ENCODE results near the gene PLCH1.
A peak's percentile ranks its signal among the peaks of the same experiment; 100 is the strongest.
"Not testable (repeated sequence)": the region's sequence is repeated elsewhere in the genome, so short reads cannot be mapped to it uniquely, and the experiment has no call there.

The PLCH1 gene

DNA sequence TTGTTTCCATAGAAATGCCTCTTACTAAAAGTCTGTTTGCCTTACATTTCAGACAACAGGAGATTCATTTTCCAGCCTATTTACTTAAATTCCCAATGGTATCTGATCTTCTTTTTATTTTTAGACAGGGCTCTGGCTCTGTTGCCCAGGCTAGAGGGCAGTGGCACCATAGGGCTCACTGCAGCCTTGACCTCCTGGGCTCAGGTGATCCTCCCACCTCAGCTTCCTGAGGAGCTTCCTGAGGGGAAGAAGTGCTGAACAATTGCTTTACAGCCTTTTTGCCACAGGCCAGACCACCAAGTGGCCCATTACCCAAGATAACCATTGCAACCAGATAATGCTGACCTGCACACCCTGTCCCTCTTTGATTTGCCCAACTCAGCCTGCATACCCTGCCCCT lies 126.3 kb downstream of the PLCH1 start:
- ChIA-PET CTCF (interaction anchor here (0.6 kb wide), 1 partner anchor 950 kb away, joined by 4 read pairs; no protein-coding TSS in a partner anchor), POLR2A (no interaction called here)
- Histone ChIP-seq H3K27ac (ENCODE audit: extremely low read depth, low read depth, low read length) (no peak overlapping the region), H3K4me1 (ENCODE audit: control insufficient read depth, insufficient read depth, low read length) (no peaks in the 10 kb centered on the region), H3K4me3 (ENCODE audit: low read depth, low read length) (no peak overlapping the region), H3K36me3 (ENCODE audit: control insufficient read depth in 2 of 2, insufficient read depth in 1 of 2, low read length in 2 of 2) (no peaks in the 10 kb centered on the region), H3K9me3 (ENCODE audit: control insufficient read depth, insufficient read depth, low read depth, low read length) (no peaks in the 10 kb centered on the region)
- TF ChIP-seq ZNF629 (tag by site-specific recombination; IDR thresholded peaks at IDR 0.05): no peak
- TF ChIP-seq ZSCAN16 (tag by site-specific recombination; IDR thresholded peaks at IDR 0.05): no peak

DNA sequence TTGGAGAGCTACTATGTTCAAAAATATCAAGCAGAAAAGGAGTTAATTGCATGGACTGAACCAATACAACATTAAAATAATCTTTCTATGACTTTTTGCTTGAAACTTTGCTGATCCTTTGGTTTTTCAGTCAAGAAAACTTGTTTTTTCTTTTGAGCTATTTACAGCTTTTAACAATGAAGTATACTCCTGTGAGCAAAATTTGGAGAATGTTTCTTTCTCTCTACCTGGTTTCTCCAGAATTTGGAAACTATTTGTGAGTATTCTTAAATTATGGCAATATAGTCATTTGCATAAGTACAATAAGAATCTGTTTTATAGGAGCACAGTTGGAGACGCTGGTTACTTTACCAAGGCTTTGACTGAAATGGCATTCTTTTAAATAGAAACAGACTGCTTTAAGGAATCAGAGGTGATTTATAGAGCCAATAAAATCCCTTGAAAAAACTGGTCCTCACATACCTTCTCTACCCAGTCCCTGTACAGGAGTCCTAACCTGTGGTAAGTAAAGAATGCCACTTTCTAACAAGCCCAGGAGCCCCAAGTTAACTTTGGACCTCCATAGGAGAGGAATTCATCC lies 127.4 kb downstream of the PLCH1 start:
- TF ChIP-seq ZNF211 (tag by site-specific recombination; IDR thresholded peaks at IDR 0.05; ENCODE audit: low read depth) (no peak), SETDB1 (IDR thresholded peaks at IDR 0.05; ENCODE audit: insufficient read length, low read length) (peak; percentile 90)
- no peak overlapping the region for H3K27ac ChIP-seq (ENCODE audit: extremely low read depth, low read depth, low read length)
- no peaks in the 10 kb centered on the region for H3K9me3 ChIP-seq (ENCODE audit: control insufficient read depth, insufficient read depth, low read depth, low read length)
- H3K36me3 ChIP-seq (ENCODE audit: control insufficient read depth in 2 of 2, insufficient read depth in 1 of 2, low read length in 2 of 2): no peaks in the 10 kb centered on the region
- no peaks in the 10 kb centered on the region for H3K4me1 ChIP-seq (ENCODE audit: control insufficient read depth, insufficient read depth, low read length)
- no peak overlapping the region for H3K4me3 ChIP-seq (ENCODE audit: low read depth, low read length)
- ChIA-PET POLR2A (no interaction called here), CTCF (interaction anchor here (0.5 to 0.6 kb wide), 2 partner anchors 10 to 235 kb away, joined by 3 to 5 read pairs; no protein-coding TSS in a partner anchor)

GRCh38 chr3:155615141-155615540 lies 129.7 kb downstream of the PLCH1 start:
- POLR2A ChIA-PET; H3K4me1 ChIP-seq (ENCODE audit: control insufficient read depth, insufficient read depth, low read length); H3K27ac ChIP-seq (ENCODE audit: extremely low read depth, low read depth, low read length); H3K9me3 ChIP-seq (ENCODE audit: control insufficient read depth, insufficient read depth, low read depth, low read length); H3K36me3 ChIP-seq (ENCODE audit: control insufficient read depth in 2 of 2, insufficient read depth in 1 of 2, low read length in 2 of 2); H3K4me3 ChIP-seq (ENCODE audit: low read depth, low read length); CTCF ChIA-PET: not testable (repeated sequence)

DNA sequence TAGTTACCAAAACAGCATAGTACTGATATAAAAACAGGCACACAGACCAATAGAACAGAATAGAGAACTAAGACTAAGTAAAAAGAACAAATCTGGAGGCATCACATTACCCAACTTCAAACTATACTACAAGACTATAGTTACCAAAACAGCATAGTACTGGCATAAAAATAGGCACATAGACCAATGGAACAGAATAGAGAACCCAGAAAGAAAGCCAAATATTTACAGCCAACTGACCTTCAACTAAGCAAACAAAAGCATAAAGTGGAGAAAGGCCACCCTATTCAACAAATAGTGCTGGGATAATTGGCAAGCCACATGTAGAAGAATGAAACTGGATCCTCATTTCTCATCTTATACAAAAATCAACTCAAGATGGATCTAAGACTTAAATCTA lies 130.5 kb downstream of the PLCH1 start:
- CTCF ChIA-PET; H3K9me3 ChIP-seq (ENCODE audit: control insufficient read depth, insufficient read depth, low read depth, low read length); H3K4me1 ChIP-seq (ENCODE audit: control insufficient read depth, insufficient read depth, low read length); H3K36me3 ChIP-seq (ENCODE audit: control insufficient read depth in 2 of 2, insufficient read depth in 1 of 2, low read length in 2 of 2); H3K4me3 ChIP-seq (ENCODE audit: low read depth, low read length); POLR2A ChIA-PET; H3K27ac ChIP-seq (ENCODE audit: extremely low read depth, low read depth, low read length): not testable (repeated sequence)

DNA sequence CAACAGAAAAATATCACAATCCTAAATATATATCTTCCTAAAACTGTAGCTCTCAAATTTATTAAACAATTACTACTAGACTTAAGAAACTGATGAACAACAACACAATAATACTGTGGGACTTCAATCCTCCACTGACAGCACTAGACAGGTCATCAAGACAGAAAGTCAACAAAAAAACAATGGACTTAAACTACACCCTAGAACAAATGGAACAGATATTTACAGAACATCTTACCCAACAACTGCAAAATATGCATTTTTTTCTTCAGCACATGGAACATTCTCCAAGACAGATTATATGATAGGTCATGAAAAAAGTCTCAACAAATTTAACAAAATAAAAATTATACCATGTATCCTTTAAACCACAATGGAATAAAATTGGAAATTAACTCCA lies 133.4 kb downstream of the PLCH1 start:
- Histone ChIP-seq H3K36me3 (ENCODE audit: control insufficient read depth in 2 of 2, insufficient read depth in 1 of 2, low read length in 2 of 2) (no peaks in the 10 kb centered on the region), H3K4me1 (ENCODE audit: control insufficient read depth, insufficient read depth, low read length) (no peaks in the 10 kb centered on the region), H3K27ac (ENCODE audit: extremely low read depth, low read depth, low read length) (no peak overlapping the region), H3K9me3 (ENCODE audit: control insufficient read depth, insufficient read depth, low read depth, low read length) (no peaks in the 10 kb centered on the region), H3K4me3 (ENCODE audit: low read depth, low read length) (no peak overlapping the region)
- POLR2A ChIA-PET: no interaction called here
- CTCF ChIA-PET: no interaction called here
- no peak for TF ChIP-seq ZNF654 (tag by site-specific recombination; IDR thresholded peaks at IDR 0.05; ENCODE audit: low read depth)
- no peak for TF ChIP-seq ZNF202 (tag by site-specific recombination; IDR thresholded peaks at IDR 0.05; ENCODE audit: borderline replicate concordance)
- no peak for TF ChIP-seq GLIS1 (tag by site-specific recombination; IDR thresholded peaks at IDR 0.05)
- TF ChIP-seq ZNF624 (tag by site-specific recombination; IDR thresholded peaks at IDR 0.05): no peak
- no peak for TF ChIP-seq ZNF664 (tag by site-specific recombination; IDR thresholded peaks at IDR 0.05)
- TF ChIP-seq, protein P1, sequence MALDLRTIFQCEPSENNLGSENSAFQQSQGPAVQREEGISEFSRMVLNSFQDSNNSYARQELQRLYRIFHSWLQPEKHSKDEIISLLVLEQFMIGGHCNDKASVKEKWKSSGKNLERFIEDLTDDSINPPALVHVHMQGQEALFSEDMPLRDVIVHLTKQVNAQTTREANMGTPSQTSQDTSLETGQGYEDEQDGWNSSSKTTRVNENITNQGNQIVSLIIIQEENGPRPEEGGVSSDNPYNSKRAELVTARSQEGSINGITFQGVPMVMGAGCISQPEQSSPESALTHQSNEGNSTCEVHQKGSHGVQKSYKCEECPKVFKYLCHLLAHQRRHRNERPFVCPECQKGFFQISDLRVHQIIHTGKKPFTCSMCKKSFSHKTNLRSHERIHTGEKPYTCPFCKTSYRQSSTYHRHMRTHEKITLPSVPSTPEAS (tag by site-specific recombination; IDR thresholded peaks at IDR 0.05): no peak
- no peak for TF ChIP-seq ZNF704 (tag by site-specific recombination; IDR thresholded peaks at IDR 0.05)
- TF ChIP-seq, protein P2, sequence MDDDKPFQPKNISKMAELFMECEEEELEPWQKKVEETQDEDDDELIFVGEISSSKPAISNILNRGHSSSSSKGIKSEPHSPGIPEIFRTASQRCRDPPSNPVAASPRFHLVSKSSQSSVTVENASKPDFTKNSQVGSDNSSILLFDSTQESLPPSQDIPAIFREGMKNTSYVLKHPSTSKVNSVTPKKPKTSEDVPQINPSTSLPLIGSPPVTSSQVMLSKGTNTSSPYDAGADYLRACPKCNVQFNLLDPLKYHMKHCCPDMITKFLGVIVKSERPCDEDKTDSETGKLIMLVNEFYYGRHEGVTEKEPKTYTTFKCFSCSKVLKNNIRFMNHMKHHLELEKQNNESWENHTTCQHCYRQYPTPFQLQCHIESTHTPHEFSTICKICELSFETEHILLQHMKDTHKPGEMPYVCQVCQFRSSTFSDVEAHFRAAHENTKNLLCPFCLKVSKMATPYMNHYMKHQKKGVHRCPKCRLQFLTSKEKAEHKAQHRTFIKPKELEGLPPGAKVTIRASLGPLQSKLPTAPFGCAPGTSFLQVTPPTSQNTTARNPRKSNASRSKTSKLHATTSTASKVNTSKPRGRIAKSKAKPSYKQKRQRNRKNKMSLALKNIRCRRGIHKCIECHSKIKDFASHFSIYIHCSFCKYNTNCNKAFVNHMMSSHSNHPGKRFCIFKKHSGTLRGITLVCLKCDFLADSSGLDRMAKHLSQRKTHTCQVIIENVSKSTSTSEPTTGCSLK (tag by site-specific recombination; IDR thresholded peaks at IDR 0.05): no peak
- TF ChIP-seq ZXDB (tag by site-specific recombination; IDR thresholded peaks at IDR 0.05): no peak
- TF ChIP-seq ZFP37 (tag by site-specific recombination; IDR thresholded peaks at IDR 0.05): no peak
